Myocyte (in vitro differentiated cells): ENCODE results near the gene MRPL12. TPM values are rescaled to one million over a fixed set of nuclear protein-coding genes. Genes with fewer than 3 reads are reported as not detected.
A peak's percentile ranks its signal among the peaks of the same experiment; 100 is the strongest.

Experiments
- DNase-seq: peaks from one replicate; pipeline ENCODE4 v3.0.0-alpha.2; 2012; ENCODE audit warnings: low read depth
- total RNA-seq: library from RNA; depleted of rRNA; stranded (reverse); fragments of >200 nt; gene quantifications from 2 replicates; pipeline ENCODE4 v1.2.3, GENCODE V29; 2014

Gene MRPL12
- total RNA-seq, 1 donor from 2014 or later, result 26.6 TPM

DNA sequence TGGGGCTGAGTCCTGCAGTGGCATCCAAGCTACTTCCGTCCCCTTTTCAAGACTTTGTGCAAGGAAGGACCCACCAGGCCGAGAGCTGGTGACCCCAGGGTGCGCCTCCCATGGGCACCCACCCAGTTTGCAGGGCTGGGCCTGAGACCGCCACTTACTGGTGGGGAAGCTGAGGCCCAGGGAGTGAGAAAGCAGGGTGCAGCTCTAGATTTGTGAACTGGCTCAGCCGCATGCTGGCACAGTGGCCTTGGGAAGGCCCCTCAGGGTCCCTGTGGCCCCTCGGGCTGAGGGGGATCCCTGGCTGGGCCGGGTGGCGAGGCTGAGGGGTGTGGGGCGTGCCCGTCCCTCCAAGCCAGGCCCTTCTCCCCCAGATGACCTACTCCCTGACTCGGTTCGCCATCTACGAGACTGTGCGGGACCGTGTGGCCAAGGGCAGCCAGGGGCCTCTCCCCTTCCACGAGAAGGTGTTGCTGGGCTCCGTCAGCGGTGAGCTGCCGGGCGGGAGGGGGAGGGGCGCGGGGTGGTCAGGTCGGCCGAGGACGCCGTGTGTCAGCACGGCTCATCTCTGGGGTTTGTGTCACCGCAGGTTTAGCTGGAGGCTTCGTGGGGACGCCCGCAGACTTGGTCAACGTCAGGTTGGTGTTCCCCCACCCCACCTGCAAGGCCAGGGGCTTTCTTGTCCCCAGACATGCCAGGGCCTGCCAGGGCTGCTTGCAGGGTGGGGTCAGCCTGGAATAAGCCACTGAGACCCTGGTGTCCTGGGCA is 12.1 kb downstream of the MRPL12 start:
- DNase-seq, result no peak

DNA sequence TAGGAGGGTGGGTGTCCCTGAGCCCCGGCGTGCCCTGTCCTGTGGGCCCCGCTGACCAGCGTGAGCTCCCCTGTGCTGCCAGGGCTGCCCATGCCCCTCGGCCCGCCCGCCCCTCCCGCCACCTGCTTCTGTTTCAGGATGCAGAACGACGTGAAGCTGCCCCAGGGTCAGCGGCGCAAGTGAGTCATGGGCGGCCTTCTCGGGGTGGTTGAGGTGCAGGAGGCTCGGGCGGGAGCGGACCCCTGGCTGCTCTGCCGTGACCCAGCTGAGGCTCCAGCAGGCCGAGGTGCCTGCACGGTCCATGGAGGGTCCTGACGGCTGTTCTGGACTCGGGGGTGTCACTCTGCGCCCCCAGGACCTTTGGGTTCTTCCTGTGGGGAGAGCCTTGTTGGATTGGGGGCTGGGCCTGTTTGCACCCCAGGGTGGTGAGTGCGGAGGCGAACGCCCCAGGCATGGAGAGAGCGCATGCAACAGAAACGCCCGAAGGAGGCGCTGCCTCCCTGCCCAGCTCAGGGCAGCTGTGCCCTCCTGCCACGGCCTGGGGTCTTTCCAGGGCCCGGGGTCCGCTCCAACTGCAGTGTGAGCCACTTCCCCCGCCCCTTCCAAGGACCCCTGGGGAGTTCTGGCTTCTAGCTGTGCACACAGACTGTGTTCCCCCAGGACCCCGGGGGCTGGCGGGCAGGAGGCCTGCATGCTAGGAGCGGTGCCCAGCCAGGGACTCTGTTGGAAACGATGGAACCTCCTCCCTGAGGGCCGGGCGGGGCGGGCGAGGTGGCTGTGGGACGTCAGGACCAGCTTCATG is 12.9 kb downstream of the MRPL12 start:
- no peak for DNase-seq

DNA sequence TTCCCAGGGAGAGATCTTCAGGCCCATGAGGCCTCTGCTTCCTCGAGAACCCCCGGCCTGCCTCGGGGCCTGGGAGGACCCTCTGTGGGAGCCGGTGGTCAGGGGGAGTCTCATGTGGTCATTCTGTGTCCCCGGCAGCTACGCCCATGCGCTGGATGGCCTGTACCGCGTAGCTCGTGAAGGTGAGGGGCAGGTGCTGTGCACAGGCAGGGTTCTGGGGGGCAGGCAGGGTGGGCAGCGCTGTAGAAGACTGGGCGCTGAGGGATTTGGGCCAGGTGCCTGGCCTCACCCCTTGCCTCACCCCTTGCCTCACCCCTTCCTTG is 13.5 kb downstream of the MRPL12 start:
- no peak for DNase-seq

DNA sequence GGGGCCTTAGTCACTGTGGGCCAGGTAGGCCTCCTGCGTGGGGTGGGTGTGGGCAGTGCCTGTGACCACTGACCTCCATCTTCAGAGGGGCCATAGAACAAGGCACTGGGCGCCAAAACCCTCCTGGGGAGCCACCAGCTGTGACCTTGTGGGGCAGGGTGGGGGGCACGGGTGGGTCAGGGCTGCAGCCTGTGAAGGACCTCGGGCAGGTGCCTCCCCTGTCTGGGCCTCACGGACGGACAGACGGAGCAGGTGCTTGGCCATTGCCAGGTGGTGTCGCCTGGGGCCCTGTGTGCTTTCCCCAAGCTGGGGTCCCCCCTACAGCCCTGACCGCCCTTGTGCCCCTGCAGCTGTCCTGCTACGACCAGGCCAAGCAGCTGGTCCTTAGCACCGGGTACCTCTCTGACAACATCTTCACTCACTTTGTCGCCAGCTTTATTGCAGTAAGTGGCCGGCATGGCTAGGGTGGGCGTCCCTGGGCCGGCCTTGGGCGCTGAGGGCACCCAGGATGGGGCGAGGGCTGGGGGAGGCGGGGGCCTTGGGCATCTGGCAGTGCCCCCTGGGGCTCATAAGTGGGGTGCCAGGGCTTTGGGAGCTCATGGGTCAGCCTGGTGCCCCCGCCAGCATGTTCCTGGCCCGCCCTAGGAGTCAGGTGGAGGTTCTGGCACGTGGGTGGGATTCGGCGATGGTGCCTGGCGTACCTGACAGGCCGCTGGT is 14.0 kb downstream of the MRPL12 start:
- no peak for DNase-seq

DNA sequence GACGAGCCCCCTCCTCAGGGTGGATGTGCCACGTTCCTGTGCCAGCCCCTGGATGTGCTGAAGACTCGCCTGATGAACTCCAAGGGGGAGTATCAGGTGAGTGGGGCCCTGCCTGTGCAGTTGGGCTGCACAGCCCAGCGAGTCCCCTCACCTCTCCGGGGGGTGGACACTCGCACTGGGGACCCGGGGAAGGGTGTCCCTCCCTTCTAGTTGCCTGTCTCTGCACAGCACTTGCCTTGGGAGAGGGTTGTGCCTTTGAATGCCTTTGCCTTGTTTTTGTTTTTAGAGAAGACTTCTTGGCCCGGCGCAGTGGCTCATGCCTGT is 14.6 kb downstream of the MRPL12 start:
- no peak for DNase-seq

DNA sequence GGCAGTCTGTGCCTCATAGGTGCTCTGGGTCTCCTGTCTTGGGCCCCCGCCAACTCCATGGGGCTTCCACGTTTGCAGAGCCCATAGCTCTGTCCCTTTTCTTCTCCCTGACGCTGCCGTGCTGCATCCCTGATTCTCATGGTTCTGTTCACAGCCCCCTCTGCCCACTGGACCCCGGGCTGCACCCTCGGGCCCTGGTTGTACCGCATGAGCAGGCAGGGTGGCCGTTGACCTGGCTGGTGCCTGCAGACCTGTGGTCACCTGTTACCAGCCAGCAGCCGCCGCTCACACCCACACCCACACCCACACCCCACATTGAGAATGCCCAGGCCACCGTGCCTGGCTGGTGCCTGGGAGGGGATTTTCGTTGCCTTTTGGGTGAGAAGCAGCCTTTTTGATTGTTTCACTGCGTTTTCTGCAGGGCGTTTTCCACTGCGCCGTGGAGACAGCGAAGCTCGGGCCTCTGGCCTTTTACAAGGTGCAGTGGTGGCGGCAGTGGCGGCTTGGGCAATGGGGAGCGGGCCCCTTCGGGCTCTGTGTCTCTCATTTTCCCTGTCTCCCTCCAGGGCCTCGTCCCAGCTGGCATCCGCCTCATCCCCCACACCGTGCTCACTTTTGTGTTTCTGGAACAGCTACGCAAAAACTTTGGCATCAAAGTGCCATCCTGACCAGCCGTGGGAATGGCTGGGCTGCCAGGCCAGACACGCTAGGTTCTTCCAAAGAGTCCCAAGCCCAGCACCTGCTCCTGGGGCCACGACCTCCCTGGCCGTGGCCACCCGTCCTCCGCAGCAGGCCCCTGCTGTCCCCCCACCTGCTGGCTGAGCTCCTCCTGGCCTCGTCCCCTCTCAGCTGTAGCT is 16.5 kb downstream of the MRPL12 start:
- peak; percentile 68 for DNase-seq

DNA sequence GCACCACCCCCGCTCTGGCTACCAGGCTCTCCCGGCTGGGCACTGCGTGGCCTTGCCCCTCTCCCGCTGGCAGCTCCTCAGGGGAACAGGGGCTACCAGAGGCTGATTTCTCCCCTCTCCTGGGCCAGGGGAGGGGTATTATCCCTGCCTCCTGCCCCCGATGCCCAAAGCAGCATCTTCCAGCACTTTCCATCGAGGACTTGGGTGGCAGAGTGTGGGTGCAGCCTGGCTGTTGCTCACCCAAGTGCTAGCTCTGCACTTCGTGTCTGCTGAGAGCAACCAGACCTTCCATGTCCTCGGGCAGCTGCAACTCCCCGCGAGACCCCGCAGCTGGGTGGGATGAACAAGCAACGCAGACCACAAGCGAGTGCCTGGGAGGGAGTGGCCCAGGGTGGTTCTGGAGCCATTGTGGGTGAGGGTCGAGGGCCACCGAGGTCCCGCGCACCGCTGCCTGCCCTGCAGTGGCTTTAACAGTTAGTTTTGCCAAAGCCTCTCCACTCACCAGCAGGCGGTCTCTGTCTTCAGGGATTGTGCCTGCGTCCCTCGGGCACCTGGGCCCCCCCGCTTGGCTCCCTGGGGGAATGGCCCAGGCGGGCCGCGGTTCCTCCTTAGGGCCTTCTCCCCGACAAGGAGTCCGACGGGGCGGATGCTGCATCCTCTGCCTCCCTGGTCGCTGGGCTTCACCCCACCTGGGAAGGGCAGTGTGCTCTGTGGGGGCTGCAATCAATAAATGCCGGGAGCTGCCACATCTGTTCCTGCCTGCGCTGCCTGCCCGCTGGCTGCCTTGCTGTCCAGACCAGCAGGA is 17.3 kb downstream of the MRPL12 start:
- DNase-seq, result no peak

DNA sequence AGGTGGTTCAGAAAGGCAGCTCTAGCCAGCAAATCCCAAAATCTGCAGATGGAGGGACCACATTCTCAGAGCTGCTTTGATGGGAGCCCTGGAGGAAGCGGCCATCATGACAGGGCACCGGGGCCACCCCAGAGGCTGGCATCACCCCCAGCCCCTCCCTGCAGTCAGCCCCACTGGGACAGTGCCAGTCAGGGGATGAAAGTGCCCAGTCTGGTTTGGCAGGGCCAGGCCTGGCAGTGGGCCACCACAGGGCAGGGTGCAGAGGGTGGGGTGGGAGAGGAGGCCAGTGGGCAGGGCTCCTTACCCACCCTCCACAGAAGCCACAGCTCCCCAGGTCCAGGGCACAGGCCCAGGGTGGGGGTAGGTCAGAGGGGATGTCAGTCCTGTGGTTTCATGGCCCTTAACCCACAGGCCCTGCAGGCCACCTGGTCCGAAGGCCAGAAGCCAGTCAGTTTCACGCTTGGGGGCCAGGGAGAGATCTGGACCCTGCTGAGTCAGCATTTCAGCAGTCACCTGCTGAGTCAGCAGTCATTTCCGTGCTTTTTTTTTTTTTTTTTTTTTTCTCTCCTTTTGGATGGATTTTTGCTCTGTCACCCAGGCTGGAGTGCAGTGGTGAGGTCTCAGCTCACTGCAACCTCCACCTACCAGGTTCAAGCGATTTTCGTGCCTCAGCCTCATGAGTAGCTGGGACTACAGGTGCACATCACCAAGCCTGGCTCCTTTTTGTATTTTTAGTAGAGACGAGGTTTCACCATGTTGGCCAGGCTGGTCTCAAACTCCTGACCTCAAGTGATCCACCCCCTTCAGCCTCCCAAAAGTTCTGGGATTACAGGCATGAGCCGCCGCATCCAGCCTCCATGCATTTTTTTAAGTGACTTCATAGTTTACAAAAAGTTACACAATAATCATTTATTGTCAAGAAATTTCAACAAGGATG is 19.3 kb downstream of the MRPL12 start:
- DNase-seq, result peak; percentile 86

DNA sequence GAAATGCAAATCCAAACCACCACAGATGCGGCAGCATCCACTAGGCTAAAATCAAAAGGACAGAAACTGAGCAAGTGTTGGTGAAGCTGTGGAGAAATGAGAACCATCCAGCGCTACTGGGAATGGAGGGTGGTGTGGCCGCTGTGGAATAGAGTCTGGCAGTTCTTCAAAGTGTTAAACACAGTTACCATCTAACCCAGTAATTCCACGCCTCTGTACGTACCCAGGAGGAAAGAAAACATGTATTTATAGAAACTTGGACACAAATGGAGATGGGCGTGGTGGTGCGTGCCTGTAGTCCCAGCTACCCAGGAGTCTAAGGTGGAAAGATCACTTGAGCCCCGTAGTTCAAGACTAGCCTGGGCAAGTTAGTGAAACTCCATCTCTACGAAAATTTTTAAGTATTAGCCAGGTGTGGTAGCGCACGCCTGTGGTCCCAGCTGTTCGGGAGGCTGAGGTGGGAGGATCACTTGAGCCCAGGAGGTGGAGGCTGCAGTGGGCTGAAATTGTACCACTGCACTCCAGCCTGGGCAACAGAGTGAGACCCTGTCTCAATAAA is 20.6 kb downstream of the MRPL12 start:
- DNase-seq, result peak; percentile 61

DNA sequence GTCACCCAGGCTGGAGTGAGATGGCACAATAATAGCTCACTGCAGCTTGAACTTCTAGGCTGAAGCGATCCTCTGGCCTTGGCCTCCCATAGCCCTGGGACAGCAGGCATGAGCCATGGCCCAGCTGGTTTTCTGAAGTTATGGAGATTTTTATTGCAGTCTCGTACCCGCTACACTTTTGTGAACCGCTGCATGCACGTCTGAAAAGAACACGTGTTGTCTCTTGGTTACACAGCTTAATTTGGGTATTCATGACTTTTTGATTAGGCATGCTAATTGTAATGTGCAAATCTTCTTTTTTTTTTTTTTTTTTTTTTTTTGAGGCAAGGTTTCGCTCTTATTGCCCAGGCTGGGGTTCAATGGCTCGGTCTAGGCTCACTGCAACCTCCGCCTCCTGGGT is 22.3 kb downstream of the MRPL12 start:
- no peak for DNase-seq

DNA sequence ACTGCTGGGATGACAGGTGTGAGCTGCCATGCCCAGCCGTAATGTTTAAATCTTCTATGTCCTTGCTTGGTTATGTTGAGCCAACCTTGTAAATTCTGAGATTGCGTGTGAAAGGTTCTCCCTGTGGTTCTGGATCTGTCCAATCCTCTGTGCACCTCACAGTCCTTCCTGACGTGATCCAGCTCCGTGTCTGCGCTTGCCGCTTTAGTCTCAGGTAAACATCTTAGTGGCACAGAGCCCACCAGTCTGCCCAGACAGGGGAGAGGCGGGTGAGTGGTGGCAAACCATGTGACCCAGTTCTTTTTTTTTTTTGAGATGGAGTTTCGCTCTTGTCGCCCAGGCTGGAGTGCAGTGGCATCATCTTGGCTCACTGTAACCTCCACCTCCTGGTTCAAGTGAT is 22.8 kb downstream of the MRPL12 start:
- DNase-seq, result no peak

DNA sequence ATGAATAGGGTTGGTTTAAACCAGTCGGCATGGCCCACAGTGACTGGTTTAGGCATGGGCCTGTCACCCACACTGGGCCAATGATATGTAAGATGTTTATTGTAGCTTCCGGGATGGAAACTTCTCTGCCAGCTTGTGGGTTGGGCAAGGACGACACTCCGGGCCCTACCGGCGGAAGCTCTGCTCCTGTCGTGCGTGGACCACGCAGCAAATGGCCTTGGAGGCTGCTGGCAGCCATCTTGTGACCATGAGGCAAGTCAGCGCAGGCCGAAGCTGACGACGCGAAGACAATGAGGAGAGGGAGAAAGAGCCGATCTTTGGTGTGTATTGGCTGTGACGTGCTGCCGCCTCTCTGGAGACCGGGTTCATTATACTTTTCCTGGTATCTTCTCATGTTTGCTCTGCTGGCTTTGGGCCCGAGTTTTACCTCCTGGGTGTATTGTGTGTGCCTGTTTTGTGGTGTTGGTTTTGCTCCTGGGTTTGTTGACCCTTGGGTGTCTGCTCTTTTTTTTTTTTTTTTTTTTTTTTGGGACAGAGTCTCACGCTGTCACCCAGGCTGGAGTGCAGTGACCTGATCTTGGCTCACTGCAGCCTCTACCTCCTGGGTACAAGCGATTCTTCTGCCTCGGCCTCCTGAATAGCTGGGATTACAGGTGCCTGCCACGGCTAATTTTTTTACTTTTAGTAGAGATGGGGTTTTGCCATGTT is 24.3 kb downstream of the MRPL12 start:
- no peak for DNase-seq

DNA sequence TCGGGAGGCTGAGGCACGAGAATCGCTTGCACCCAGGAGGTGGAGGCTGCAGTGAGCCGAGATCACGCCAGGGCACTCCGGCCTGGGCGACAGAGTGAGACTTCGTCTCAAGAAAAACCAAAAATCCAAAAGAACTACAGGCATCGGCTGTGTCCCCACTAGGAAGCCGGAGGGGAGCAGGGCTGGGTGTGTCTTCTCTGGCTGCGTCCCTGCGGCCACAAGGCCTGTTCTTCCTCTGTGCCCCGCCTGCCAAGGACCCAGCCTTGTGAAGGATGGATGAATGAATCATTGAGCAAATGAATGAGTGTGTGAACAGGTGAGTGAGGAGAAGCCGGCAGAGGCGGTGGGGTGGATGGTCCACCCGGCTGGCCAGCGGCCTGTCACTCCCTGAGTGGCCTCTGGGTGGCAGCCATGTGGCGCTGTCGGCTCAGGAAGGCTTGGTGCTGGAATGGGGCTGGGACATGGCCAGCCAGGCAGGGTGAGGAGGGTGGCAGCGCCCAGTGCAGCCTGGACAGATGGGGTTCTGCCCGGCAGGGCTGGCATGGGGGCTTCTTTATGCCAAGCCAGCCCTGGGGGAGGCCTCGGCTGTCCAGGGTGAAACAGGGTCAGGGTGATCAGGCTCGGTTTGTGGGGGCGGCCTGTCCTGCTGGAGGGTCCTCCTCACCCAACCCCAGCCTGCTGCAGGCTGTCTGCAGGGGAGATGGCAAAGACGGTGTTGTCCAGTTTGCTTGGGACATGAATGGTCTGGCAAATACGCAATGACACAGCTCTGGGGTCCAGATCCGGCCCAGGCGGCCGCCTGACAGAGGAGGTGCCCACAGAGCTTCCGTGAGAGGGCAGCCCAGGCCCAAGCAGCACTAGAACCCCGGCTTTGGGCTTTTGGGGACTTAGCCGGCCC is 30.6 kb downstream of the MRPL12 start:
- DNase-seq, result peak; percentile 84

DNA sequence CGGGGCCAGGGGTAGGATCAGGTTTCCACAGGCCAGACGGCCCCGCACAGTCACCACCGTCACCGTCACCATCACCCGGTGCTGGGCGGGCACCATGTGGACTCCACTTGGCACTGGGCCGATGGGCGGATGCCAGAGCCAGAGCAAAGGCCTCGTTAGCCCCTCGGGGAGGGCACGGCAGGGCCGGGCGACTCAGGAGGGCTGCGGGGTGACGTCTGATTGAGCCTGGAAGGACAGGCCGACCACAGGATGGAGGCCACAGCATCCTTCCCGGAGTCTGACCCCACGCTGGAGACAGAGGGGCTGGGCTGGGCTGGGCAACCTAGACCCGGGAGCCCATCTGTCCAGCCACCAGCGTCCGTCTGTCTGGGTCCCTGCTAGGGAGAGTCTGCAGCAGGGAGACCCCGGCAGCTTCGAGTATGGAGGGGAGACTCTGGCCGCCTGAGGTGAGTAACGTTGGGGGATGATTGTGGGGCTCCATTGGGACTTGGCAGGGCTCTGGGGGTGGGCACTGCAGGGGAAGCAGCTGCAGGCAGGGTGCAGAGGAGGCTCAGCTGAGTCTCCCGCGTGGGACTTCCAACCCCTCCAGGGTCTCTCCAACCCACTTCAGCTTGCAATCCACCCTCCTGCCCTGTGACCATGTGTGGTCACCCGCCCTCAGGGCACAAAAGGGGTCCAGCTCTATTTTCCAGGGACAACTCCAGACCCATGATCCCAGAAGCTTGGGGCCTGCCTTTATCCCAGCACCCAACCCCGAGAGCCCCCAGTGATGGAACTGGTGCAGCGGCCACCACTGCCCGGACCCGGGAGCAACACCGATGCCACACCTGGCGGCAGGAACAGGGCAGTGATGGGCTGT is 31.5 kb downstream of the MRPL12 start:
- no peak for DNase-seq

DNA sequence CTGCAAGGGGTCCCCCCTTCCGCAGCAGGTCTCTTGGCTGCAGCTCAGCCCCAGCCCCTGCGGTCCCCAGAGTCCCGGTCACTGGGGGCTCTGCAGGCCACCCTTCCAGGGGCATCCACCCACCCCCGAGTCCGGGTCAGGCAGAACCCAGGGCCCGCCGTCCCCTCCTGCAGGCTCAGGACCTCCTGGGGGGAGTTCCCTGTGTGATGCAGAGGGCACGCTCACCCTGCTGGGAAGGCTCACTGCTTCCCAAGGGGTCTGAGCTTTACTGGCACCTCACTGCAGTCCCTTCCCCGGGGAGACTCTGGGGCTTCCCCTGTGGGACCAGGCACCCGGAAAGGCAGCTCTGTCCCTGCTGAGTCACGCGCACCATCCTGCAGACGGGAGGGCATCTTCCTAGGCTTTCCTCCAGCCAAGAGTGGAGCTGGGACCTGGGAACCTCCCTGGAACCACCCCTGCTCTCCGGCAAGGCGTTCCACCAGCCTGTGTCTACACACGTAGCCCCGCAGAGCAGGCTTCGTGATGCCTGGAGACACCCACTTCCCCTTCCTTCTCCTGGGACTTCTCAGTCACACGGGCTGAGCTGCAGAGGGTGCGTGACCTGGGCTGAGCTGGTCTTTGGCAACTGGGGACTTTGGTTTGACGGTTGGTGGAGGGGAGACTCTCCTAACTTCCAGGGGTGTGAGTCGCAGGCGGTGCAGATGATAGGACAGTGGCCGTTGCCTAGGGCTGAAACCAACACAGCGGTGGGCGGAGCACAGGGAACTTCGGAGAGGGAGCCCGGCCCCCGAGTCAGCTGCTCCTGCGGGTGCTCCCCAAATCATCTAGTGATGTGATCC is 32.3 kb downstream of the MRPL12 start:
- DNase-seq, result peak; percentile 50
